ENCODE results near the gene SLC37A4.

- TF ChIP-seq, protein P1, sequence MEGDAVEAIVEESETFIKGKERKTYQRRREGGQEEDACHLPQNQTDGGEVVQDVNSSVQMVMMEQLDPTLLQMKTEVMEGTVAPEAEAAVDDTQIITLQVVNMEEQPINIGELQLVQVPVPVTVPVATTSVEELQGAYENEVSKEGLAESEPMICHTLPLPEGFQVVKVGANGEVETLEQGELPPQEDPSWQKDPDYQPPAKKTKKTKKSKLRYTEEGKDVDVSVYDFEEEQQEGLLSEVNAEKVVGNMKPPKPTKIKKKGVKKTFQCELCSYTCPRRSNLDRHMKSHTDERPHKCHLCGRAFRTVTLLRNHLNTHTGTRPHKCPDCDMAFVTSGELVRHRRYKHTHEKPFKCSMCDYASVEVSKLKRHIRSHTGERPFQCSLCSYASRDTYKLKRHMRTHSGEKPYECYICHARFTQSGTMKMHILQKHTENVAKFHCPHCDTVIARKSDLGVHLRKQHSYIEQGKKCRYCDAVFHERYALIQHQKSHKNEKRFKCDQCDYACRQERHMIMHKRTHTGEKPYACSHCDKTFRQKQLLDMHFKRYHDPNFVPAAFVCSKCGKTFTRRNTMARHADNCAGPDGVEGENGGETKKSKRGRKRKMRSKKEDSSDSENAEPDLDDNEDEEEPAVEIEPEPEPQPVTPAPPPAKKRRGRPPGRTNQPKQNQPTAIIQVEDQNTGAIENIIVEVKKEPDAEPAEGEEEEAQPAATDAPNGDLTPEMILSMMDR (IDR thresholded peaks at IDR 0.05; ENCODE audit: insufficient read depth, low read length): no peak
- no peak for TF ChIP-seq REST (IDR thresholded peaks at IDR 0.05; ENCODE audit: insufficient replicate concordance, low read depth)
These were observed 9.0 kb downstream of the SLC37A4 start for GRCh38 chr11:119021631-119022030.
